ENCODE data around the gene MARVELD1.
"Not testable (repeated sequence)": the region's sequence is repeated elsewhere in the genome, so short reads cannot be mapped to it uniquely, and the experiment has no call there.

MARVELD1 gene

GRCh38 chr10:97713339-97713825 lies at the start of gene MARVELD1:
Gene MARVELD1 (plus strand): TSS chr10:97713730. CDS start chr10:97713877, 147 bp downstream.
- no peak for TF ChIP-seq ZNF274 (IDR thresholded peaks at IDR 0.05; ENCODE audit: low read depth, low read length)
- peak within 1 kb of the TSS; percentile 53; the same call in 1 of the 2 replicates for H3K4me3 ChIP-seq (ENCODE audit: low read length)

GRCh38 chr10:97664282-97664850 lies 49.2 kb upstream of the MARVELD1 start:
- no peak for TF ChIP-seq ZNF274 (IDR thresholded peaks at IDR 0.05; ENCODE audit: low read depth, low read length)
- H3K4me3 ChIP-seq (ENCODE audit: low read length) = no peak overlapping the region

- TF ChIP-seq ZNF274 (IDR thresholded peaks at IDR 0.05; ENCODE audit: low read depth, low read length) = no peak
- H3K4me3 ChIP-seq (ENCODE audit: low read length) = no peak overlapping the region
Observed at GRCh38 chr10:97666992-97667391, 46.5 kb upstream of the MARVELD1 start.

DNA sequence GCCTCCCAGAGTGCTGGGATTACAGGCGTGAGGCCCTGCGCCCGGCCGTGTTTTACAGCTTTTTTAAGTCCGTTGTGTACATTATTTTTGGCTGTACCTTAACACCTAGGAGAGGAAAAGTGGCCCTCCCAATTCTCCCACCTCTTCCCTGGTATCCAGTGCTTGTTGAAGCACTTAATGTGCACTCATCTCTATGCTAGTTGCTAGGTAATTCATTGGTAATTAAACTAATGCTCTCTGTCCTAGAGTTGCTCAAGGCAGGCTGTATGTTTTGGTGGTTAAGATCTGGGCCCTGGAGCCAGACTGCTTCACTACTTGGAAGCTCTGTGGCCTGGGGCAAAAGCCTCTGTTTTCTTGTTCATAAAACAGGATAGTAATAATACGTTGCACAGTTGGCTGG lies 46.1 kb upstream of the MARVELD1 start:
- no peak overlapping the region for H3K4me3 ChIP-seq (ENCODE audit: low read length)
- no peak for TF ChIP-seq ZNF274 (IDR thresholded peaks at IDR 0.05; ENCODE audit: low read depth, low read length)

DNA sequence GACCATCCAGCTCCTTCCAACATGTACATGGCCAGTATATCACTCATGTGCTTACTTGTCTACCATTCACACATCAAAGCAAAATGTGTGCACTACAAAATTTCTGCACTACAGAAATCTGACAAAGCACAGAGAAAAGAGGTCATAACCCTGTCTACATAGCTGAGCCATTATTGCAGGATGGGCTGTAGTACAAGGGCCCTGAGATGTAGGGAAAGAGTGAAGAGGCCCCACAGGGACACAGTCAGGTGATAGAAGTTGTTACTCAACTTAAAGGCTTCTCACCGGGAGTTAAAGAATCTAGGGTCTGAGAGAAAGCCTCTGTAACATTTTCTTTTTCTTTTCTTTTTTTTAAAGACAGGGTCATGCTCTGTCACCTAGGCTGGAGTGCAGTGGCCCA lies 44.0 kb upstream of the MARVELD1 start:
- no peak overlapping the region for H3K4me3 ChIP-seq (ENCODE audit: low read length)

GRCh38 chr10:97673736-97674525 lies 39.6 kb upstream of the MARVELD1 start:
- no peak overlapping the region for H3K4me3 ChIP-seq (ENCODE audit: low read length)
- TF ChIP-seq ZNF274 (IDR thresholded peaks at IDR 0.05; ENCODE audit: low read depth, low read length) = no peak

More for the DNA sequence above, 44.0 kb upstream of the MARVELD1 start:
- no peak for TF ChIP-seq ZNF274 (IDR thresholded peaks at IDR 0.05; ENCODE audit: low read depth, low read length)

- no peak for TF ChIP-seq ZNF274 (IDR thresholded peaks at IDR 0.05; ENCODE audit: low read depth, low read length)
- H3K4me3 ChIP-seq (ENCODE audit: low read length) = no peak overlapping the region
Observed at GRCh38 chr10:97675222-97675621, 38.3 kb upstream of the MARVELD1 start.

- no peak for TF ChIP-seq ZNF274 (IDR thresholded peaks at IDR 0.05; ENCODE audit: low read depth, low read length)
Observed at GRCh38 chr10:97676770-97677581, 36.6 kb upstream of the MARVELD1 start.

GRCh38 chr10:97679594-97679993 lies 33.9 kb upstream of the MARVELD1 start:
- no peak overlapping the region for H3K4me3 ChIP-seq (ENCODE audit: low read length)
- no peak for TF ChIP-seq ZNF274 (IDR thresholded peaks at IDR 0.05; ENCODE audit: low read depth, low read length)

More at GRCh38 chr10:97676770-97677581, 36.6 kb upstream of the MARVELD1 start:
- H3K4me3 ChIP-seq (ENCODE audit: low read length) = no peak overlapping the region

DNA sequence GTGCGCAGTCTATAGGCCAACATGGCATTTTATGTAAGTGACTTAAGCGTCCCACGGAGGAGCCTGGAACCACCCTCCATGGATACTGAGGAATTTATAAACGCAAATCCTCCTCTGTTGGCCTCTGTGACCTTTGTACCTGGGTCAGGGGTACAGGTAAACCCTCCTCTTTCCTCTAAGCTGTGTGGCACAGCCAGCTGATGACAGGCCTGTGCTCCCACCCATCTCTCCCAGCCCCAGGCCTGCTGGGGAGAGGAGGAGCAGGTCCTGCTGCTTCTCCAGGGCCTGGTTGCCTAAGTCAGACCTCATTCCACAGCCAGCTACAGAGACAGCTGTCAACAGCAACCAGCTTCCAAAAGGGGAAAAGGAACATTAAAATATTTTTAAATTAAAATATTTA lies 31.5 kb upstream of the MARVELD1 start:
- no peak overlapping the region for H3K4me3 ChIP-seq (ENCODE audit: low read length)
- TF ChIP-seq ZNF274 (IDR thresholded peaks at IDR 0.05; ENCODE audit: low read depth, low read length) = no peak

GRCh38 chr10:97683556-97684367 lies 29.8 kb upstream of the MARVELD1 start:
- no peak overlapping the region for H3K4me3 ChIP-seq (ENCODE audit: low read length)
- TF ChIP-seq ZNF274 (IDR thresholded peaks at IDR 0.05; ENCODE audit: low read depth, low read length) = no peak

GRCh38 chr10:97684368-97684713 lies 29.2 kb upstream of the MARVELD1 start:
- not testable (repeated sequence) for H3K4me3 ChIP-seq (ENCODE audit: low read length)

DNA sequence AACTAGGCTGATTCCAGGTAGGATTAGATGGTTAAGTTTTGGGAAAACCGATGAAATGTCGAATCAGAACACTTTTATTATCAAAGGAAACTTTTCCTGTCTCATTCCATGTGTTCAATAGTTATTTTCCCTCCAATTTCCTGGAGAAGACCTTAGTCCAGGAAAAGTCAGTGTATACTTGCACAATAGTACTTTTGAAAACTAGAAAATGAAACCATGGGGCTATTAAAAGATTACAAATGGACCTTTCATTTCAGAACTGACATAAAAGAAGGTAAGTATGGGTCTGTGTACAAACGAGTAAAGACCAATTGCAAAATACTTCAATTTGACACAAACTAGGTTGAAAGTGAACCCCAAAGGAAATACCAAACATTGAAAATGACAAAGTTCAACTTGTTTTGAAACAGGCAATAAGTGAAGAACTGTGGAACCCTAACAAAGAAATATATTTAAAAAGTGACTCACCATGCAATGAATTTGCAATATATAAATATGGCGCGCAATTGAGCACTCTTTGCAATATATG lies 28.6 kb upstream of the MARVELD1 start:
- no peak overlapping the region for H3K4me3 ChIP-seq (ENCODE audit: low read length)
- TF ChIP-seq ZNF274 (IDR thresholded peaks at IDR 0.05; ENCODE audit: low read depth, low read length) = no peak
